ENCODE measurements around the gene WEE1.
"Not testable (repeated sequence)": the region's sequence is repeated elsewhere in the genome, so short reads cannot be mapped to it uniquely, and the experiment has no call there.

- TF ChIP-seq, protein P1, sequence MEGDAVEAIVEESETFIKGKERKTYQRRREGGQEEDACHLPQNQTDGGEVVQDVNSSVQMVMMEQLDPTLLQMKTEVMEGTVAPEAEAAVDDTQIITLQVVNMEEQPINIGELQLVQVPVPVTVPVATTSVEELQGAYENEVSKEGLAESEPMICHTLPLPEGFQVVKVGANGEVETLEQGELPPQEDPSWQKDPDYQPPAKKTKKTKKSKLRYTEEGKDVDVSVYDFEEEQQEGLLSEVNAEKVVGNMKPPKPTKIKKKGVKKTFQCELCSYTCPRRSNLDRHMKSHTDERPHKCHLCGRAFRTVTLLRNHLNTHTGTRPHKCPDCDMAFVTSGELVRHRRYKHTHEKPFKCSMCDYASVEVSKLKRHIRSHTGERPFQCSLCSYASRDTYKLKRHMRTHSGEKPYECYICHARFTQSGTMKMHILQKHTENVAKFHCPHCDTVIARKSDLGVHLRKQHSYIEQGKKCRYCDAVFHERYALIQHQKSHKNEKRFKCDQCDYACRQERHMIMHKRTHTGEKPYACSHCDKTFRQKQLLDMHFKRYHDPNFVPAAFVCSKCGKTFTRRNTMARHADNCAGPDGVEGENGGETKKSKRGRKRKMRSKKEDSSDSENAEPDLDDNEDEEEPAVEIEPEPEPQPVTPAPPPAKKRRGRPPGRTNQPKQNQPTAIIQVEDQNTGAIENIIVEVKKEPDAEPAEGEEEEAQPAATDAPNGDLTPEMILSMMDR (IDR thresholded peaks at IDR 0.05) = not testable (repeated sequence)
- TF ChIP-seq, protein P2, sequence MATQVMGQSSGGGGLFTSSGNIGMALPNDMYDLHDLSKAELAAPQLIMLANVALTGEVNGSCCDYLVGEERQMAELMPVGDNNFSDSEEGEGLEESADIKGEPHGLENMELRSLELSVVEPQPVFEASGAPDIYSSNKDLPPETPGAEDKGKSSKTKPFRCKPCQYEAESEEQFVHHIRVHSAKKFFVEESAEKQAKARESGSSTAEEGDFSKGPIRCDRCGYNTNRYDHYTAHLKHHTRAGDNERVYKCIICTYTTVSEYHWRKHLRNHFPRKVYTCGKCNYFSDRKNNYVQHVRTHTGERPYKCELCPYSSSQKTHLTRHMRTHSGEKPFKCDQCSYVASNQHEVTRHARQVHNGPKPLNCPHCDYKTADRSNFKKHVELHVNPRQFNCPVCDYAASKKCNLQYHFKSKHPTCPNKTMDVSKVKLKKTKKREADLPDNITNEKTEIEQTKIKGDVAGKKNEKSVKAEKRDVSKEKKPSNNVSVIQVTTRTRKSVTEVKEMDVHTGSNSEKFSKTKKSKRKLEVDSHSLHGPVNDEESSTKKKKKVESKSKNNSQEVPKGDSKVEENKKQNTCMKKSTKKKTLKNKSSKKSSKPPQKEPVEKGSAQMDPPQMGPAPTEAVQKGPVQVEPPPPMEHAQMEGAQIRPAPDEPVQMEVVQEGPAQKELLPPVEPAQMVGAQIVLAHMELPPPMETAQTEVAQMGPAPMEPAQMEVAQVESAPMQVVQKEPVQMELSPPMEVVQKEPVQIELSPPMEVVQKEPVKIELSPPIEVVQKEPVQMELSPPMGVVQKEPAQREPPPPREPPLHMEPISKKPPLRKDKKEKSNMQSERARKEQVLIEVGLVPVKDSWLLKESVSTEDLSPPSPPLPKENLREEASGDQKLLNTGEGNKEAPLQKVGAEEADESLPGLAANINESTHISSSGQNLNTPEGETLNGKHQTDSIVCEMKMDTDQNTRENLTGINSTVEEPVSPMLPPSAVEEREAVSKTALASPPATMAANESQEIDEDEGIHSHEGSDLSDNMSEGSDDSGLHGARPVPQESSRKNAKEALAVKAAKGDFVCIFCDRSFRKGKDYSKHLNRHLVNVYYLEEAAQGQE (IDR thresholded peaks at IDR 0.05) = not testable (repeated sequence)
- not testable (repeated sequence) for TF ChIP-seq POLR2A (IDR thresholded peaks at IDR 0.05; ENCODE audit: low read length); ZC3H11A (IDR thresholded peaks at IDR 0.05)
Observed at GRCh38 chr11:9622353-9622752, 48.9 kb downstream of the WEE1 start.
